ENCODE results near the gene TRPM2. TPM values are rescaled to one million over a fixed set of nuclear protein-coding genes. Genes with fewer than 3 reads are reported as not detected.
"Not testable (repeated sequence)": the region's sequence is repeated elsewhere in the genome, so short reads cannot be mapped to it uniquely, and the experiment has no call there.

Gene TRPM2
- total RNA-seq, 2 donors from 2014 or later: 1.6 to 2.7 TPM

DNA sequence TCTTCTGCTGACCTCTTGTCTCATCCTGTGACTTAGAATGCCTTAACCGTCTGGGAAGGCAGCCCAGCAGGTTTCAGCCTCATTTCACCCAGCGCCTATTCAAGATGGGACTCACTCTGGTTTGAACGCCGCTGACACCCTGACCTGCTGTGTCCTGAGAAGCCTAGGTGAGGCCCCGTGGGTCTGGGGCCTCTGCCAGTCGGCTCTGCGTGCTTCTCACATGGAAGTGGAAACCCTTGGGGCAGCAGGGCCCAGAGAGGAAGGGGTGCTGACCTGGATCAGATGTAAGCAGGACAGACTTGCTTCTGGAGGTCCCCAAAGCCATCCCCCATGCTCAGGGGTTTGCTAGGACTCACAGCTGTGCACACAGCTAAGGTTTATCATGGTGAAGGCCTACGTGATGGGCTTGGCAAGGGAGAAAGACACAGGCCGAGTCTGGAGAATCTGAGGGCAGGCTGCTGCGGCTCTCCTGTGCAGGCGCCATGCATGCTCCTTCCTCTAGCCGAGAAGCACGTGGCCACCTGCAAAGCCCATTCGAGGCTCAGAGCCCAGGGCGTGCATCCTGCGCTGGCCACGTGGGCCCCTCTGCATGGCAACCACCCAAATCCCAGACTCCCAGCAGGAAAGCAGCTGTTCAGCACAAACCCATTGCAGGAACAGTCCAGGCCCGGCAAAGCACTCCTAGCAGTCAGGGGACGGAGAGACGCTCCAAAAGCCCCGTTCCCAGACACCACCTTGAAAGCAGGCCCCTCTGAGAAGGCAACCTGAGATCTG lies 3.8 kb downstream of the TRPM2 start:
- H3K4me1 ChIP-seq (replicated peaks): no peaks in the 10 kb centered on the region
- no peak for TF ChIP-seq POLR2A (IDR thresholded peaks at IDR 0.05)
- no peak for TF ChIP-seq POLR2AphosphoS5 (IDR thresholded peaks at IDR 0.05)
- TF ChIP-seq CTCF (IDR thresholded peaks at IDR 0.05): no peak
- WGBS: 89% methylated on average over 16 of the region's 21 CpGs
- no peak overlapping the region for H3K27ac ChIP-seq
- H3K27me3 ChIP-seq (replicated peaks; ENCODE audit: insufficient read depth): no peaks in the 10 kb centered on the region
- intact Hi-C loops (cut with DNase I): no loop called here
- DNase-seq (ENCODE audit: low spot score): no peak
- no peaks in the 10 kb centered on the region for H3K9me3 ChIP-seq
- no peaks in the 10 kb centered on the region for H3K36me3 ChIP-seq
- H3K4me3 ChIP-seq: no peak overlapping the region

DNA sequence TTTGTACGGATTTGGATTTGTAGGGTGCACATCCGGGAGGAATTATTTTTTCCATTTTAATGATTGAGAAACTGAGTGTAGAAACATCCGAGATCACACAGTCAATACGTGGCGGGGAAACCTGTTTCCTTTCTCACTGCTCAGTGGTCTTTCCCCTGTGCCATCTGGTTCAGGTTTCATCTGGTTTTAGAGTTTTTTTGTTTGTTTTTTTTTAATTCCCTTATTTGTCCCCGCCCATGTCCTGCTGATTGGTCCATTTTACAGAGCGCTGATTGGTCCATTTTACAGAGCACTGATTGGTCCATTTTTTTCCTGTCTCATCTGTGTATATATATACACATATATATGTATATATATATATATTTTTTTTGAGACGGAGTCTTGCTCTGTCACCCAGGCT lies 6.0 kb downstream of the TRPM2 start:
- no peaks in the 10 kb centered on the region for H3K27me3 ChIP-seq (replicated peaks; ENCODE audit: insufficient read depth)
- no peak overlapping the region for H3K4me3 ChIP-seq
- no peak for DNase-seq (ENCODE audit: low spot score)
- WGBS: 86% methylated on average over 8 of the region's 8 CpGs
- H3K36me3 ChIP-seq: no peaks in the 10 kb centered on the region
- H3K4me1 ChIP-seq (replicated peaks): no peaks in the 10 kb centered on the region
- H3K9me3 ChIP-seq: no peaks in the 10 kb centered on the region
- no peak overlapping the region for H3K27ac ChIP-seq
- TF ChIP-seq CTCF (IDR thresholded peaks at IDR 0.05) (no peak), POLR2A (IDR thresholded peaks at IDR 0.05) (no peak), POLR2AphosphoS5 (IDR thresholded peaks at IDR 0.05) (no peak)
- intact Hi-C loops (cut with DNase I): no loop called here

GRCh38 chr21:44360159-44360558 lies 6.7 kb downstream of the TRPM2 start:
- DNase-seq (ENCODE audit: low spot score): no peak
- no peak overlapping the region for H3K4me3 ChIP-seq
- H3K9me3 ChIP-seq: no peaks in the 10 kb centered on the region
- 43% methylated on average over 8 of the region's 8 CpGs for WGBS
- H3K27ac ChIP-seq: no peak overlapping the region
- H3K36me3 ChIP-seq: no peaks in the 10 kb centered on the region
- no peaks in the 10 kb centered on the region for H3K4me1 ChIP-seq (replicated peaks)
- intact Hi-C loops (cut with DNase I): no loop called here
- no peak for TF ChIP-seq POLR2A (IDR thresholded peaks at IDR 0.05)
- TF ChIP-seq CTCF (IDR thresholded peaks at IDR 0.05): no peak
- no peak for TF ChIP-seq POLR2AphosphoS5 (IDR thresholded peaks at IDR 0.05)
- no peaks in the 10 kb centered on the region for H3K27me3 ChIP-seq (replicated peaks; ENCODE audit: insufficient read depth)

- H3K27me3 ChIP-seq (replicated peaks; ENCODE audit: insufficient read depth); H3K27ac ChIP-seq; H3K9me3 ChIP-seq; H3K4me1 ChIP-seq (replicated peaks); intact Hi-C loops (cut with DNase I); DNase-seq (ENCODE audit: low spot score); H3K4me3 ChIP-seq; H3K36me3 ChIP-seq: not testable (repeated sequence)
- WGBS: 95% methylated on average over 5 of the region's 5 CpGs
These were observed 8.5 kb downstream of the TRPM2 start for GRCh38 chr21:44361903-44362302.

- Histone ChIP-seq H3K27ac (no peak overlapping the region), H3K9me3 (no peaks in the 10 kb centered on the region), H3K36me3 (no peaks in the 10 kb centered on the region), H3K4me3 (no peak overlapping the region), H3K4me1 (replicated peaks) (no peaks in the 10 kb centered on the region), H3K27me3 (replicated peaks; ENCODE audit: insufficient read depth) (no peaks in the 10 kb centered on the region)
- TF ChIP-seq POLR2A (IDR thresholded peaks at IDR 0.05): no peak
- TF ChIP-seq POLR2AphosphoS5 (IDR thresholded peaks at IDR 0.05): no peak
- TF ChIP-seq CTCF (IDR thresholded peaks at IDR 0.05): no peak
- no peak for DNase-seq (ENCODE audit: low spot score)
- intact Hi-C loops (cut with DNase I): no loop called here
- 100% methylated on average over 1 of the region's 1 CpG for WGBS
These were observed 9.9 kb downstream of the TRPM2 start for GRCh38 chr21:44363278-44363677.

Measured in prostate gland (tissue), 2 donors.